DOHH2 (cell line): ENCODE data around the gene FLT3LG.

Source experiments
- H3F3A ChIP-seq: fragments of 200-600 bp; sonication (generic), shearing (Covaris generic); 2 replicates; pipeline ENCODE4 v1.6.0; 2016; ENCODE audit warnings: antibody characterized with exemption, mild to moderate bottlenecking; ENCODE audit not compliant: control insufficient read depth, insufficient read depth
- H3K27ac ChIP-seq: fragments of 200-600 bp; sonication (generic); 2 replicates; pipeline ENCODE4 v1.5.1; 2014; ENCODE audit warnings: low read depth, mild to moderate bottlenecking, low read length, moderate library complexity
- H3K27me3 ChIP-seq: fragments of 200-600 bp; sonication (generic); 2 replicates; pipeline ENCODE4 v1.6.1; 2014; ENCODE audit warnings: mild to moderate bottlenecking, low read length, mixed read lengths; ENCODE audit not compliant: control insufficient read depth
- H3K36me3 ChIP-seq: fragments of 200-600 bp; sonication (generic); 2 replicates; pipeline ENCODE4 v1.6.1; 2014; ENCODE audit warnings: mild to moderate bottlenecking, low read length, moderate library complexity, mixed read lengths; ENCODE audit not compliant: control insufficient read depth
- H3K4me1 ChIP-seq: fragments of 200-600 bp; sonication (generic); 2 replicates; pipeline ENCODE4 v1.6.1; 2014; ENCODE audit warnings: mild to moderate bottlenecking, low read length, mixed read lengths; ENCODE audit not compliant: control insufficient read depth
- H3K4me2 ChIP-seq: fragments of 200-600 bp; sonication (generic); 2 replicates; pipeline ENCODE4 v1.6.0; 2014; ENCODE audit warnings: mild to moderate bottlenecking, low read length, moderate library complexity
- H3K4me3 ChIP-seq: fragments of 200-600 bp; sonication (generic); 2 replicates; pipeline ENCODE4 v1.5.1; 2014; ENCODE audit warnings: mild to moderate bottlenecking, low read length, mixed read lengths
- H3K79me2 ChIP-seq: fragments of 200-600 bp; sonication (generic); 2 replicates; pipeline ENCODE4 v1.6.1; 2014; ENCODE audit warnings: mild to moderate bottlenecking, low read length, mixed read lengths; ENCODE audit not compliant: control insufficient read depth
- H3K9me2 ChIP-seq: fragments of 200-600 bp; sonication (generic); replicated peaks from 2 replicates; pipeline ENCODE4 v1.6.1; 2014; ENCODE audit warnings: mild to moderate bottlenecking, low read length, mixed read lengths; ENCODE audit not compliant: control insufficient read depth
- H3K9me3 ChIP-seq: fragments of 200-600 bp; sonication (generic); 2 replicates; pipeline ENCODE4 v1.6.1; 2014; ENCODE audit warnings: antibody characterized with exemption, low read length, mixed read lengths; ENCODE audit not compliant: control insufficient read depth, insufficient read depth
- H4K20me1 ChIP-seq: fragments of 200-600 bp; sonication (generic); 2 replicates; pipeline ENCODE4 v1.6.0; 2014; ENCODE audit warnings: low read depth, mild to moderate bottlenecking, antibody characterized with exemption, low read length, moderate library complexity; ENCODE audit not compliant: control insufficient read depth, insufficient read depth
- EZH2phosphoT487 ChIP-seq: fragments of 200-600 bp; sonication (generic); IDR thresholded peaks from 2 replicates; pipeline ENCODE4 v1.6.1; 2017; ENCODE audit warnings: borderline replicate concordance, mild to moderate bottlenecking, antibody characterized with exemption, low read length, moderate library complexity, mixed read lengths
- TF ChIP-seq, protein P1 (sequence below): fragments of 200-600 bp; sonication (generic); IDR thresholded peaks from one replicate; pipeline ENCODE4 v1.5.1; 2014; ENCODE audit warnings: antibody characterized with exemption, mild to moderate bottlenecking, low read depth, low read length; ENCODE audit not compliant: poor library complexity, severe bottlenecking

Gene FLT3LG

GRCh38 chr19:49465371-49465770 is 8.6 kb upstream of the FLT3LG start:
- no peaks in the 10 kb centered on the region for H3K9me2 ChIP-seq
- TF ChIP-seq, protein P1, sequence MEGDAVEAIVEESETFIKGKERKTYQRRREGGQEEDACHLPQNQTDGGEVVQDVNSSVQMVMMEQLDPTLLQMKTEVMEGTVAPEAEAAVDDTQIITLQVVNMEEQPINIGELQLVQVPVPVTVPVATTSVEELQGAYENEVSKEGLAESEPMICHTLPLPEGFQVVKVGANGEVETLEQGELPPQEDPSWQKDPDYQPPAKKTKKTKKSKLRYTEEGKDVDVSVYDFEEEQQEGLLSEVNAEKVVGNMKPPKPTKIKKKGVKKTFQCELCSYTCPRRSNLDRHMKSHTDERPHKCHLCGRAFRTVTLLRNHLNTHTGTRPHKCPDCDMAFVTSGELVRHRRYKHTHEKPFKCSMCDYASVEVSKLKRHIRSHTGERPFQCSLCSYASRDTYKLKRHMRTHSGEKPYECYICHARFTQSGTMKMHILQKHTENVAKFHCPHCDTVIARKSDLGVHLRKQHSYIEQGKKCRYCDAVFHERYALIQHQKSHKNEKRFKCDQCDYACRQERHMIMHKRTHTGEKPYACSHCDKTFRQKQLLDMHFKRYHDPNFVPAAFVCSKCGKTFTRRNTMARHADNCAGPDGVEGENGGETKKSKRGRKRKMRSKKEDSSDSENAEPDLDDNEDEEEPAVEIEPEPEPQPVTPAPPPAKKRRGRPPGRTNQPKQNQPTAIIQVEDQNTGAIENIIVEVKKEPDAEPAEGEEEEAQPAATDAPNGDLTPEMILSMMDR = no peak
- no peak for TF ChIP-seq EZH2phosphoT487
- no peak overlapping the region for H3K4me2 ChIP-seq
- peaks cover 42% of the 10 kb centered on the region for H3K36me3 ChIP-seq
- no peaks in the 10 kb centered on the region for H3F3A ChIP-seq
- H4K20me1 ChIP-seq = no peaks in the 10 kb centered on the region
- H3K27ac ChIP-seq = no peak overlapping the region
- H3K27me3 ChIP-seq = no peaks in the 10 kb centered on the region
- no peaks in the 10 kb centered on the region for H3K9me3 ChIP-seq
- H3K4me1 ChIP-seq = peaks cover 22% of the 10 kb centered on the region
- no peaks in the 10 kb centered on the region for H3K79me2 ChIP-seq
- H3K4me3 ChIP-seq = no peak overlapping the region

DNA sequence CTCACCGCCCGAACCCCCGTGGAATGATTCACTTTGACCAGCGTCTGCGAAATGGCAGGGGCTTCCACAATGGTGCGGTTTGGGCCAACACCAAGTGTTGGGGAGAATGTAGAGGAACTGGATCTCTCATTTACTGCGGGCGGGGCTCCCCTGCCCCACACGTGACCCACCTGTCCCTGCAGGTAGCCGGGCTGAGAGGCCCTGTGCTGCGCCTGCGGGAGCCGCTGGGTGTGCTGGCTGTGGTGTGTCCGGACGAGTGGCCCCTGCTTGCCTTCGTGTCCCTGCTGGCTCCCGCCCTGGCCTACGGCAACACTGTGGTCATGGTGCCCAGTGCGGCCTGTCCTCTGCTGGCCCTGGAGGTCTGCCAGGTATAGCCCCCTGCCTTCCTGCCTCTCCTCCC is 5.8 kb upstream of the FLT3LG start:
- Histone ChIP-seq H3K4me1 (peaks cover 33% of the 10 kb centered on the region), H3K4me3 (no peak overlapping the region), H3K79me2 (no peaks in the 10 kb centered on the region), H3K9me2 (no peaks in the 10 kb centered on the region), H3K4me2 (no peak overlapping the region), H3K27ac (no peak overlapping the region), H3K27me3 (no peaks in the 10 kb centered on the region), H3K36me3 (peaks cover 51% of the 10 kb centered on the region), H4K20me1 (no peaks in the 10 kb centered on the region), H3K9me3 (no peaks in the 10 kb centered on the region), H3F3A (peaks cover 4% of the 10 kb centered on the region; the same call in 1 of the 2 replicates)
- TF ChIP-seq, protein P1 = no peak
- no peak for TF ChIP-seq EZH2phosphoT487

GRCh38 chr19:49468746-49469447 is 5.1 kb upstream of the FLT3LG start:
- Histone ChIP-seq H3F3A (peaks cover 4% of the 10 kb centered on the region; the same call in 1 of the 2 replicates), H3K9me3 (no peaks in the 10 kb centered on the region), H3K79me2 (no peaks in the 10 kb centered on the region), H3K27ac (peak overlapping the region; percentile 39), H3K27me3 (no peaks in the 10 kb centered on the region), H3K9me2 (no peaks in the 10 kb centered on the region), H3K4me3 (no peak overlapping the region), H3K4me1 (peaks cover 40% of the 10 kb centered on the region), H3K4me2 (peak overlapping the region; percentile 39), H3K36me3 (peaks cover 48% of the 10 kb centered on the region), H4K20me1 (no peaks in the 10 kb centered on the region)
- no peak for TF ChIP-seq EZH2phosphoT487

DNA sequence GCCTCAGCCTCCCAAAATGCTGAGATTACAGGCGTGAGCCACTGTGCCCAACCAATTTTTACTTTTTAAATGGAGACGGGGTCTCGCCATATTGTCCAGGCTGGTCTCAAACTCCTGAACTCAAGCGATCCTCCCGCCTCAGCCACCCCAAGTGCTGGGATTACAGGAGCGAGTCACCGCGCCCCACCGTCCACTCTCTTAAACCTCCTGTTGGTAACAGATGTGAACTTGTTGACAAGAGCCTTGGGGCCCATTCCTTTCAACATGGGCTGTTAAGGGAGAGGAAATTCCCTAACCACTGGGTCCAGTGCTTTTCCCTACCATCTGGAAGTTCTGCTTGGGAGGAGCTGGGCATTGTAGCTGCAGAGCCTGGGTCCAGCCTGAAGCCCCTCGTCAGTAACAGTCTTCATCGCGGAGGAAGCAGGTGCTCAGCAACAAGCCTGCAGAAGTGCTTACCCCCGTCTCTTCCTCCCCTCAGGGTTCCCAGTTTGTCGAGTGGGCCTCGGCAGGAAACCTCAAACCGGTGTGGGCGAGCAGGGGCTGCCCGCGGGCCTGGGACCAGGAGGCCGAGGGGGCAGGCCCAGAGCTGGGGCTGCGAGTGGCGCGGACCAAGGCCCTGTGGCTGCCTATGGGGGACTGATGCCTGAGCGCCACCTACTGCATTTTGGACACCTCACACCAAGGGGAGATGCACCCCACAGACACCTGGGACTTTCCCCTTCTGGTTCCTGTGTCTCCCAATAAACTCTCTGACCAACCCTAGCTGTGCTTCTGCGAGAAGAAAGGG is 4.0 kb upstream of the FLT3LG start:
- H3K4me1 ChIP-seq = peaks cover 50% of the 10 kb centered on the region
- peaks cover 4% of the 10 kb centered on the region; the same call in 1 of the 2 replicates for H3F3A ChIP-seq
- no peaks in the 10 kb centered on the region for H3K9me3 ChIP-seq
- peaks cover 37% of the 10 kb centered on the region for H3K36me3 ChIP-seq
- H3K27ac ChIP-seq = peak overlapping the region; percentile 39
- peaks cover 6% of the 10 kb centered on the region for H3K27me3 ChIP-seq
- peak overlapping the region; percentile 18 for H3K4me2 ChIP-seq
- no peak overlapping the region for H3K4me3 ChIP-seq
- no peaks in the 10 kb centered on the region for H4K20me1 ChIP-seq
- H3K79me2 ChIP-seq = no peaks in the 10 kb centered on the region
- no peaks in the 10 kb centered on the region for H3K9me2 ChIP-seq
- TF ChIP-seq, protein P1 = peak; percentile 71
- TF ChIP-seq EZH2phosphoT487 = no peak
